Stomach (tissue), 9 donors: ENCODE results near the gene PCSK4. TPM values are rescaled to one million over a fixed set of nuclear protein-coding genes. Genes with fewer than 3 reads are reported as not detected.

Experiments
- DNase-seq, 2 donors: peaks; one replicate each; pipeline versions ENCODE4 v3.0.0 to v3.0.0-alpha.2; 2013 to 2019
- H3K27ac ChIP-seq, 5 donors: fragments of 200-600 bp in 4 of 5; sonication (generic) in 4 of 5; one replicate each; pipeline ENCODE4 v1.5.1; 2013 to 2019; ENCODE audit warnings: mild to moderate bottlenecking in 1 of 5, moderate library complexity in 1 of 5
- H3K27me3 ChIP-seq, 3 donors: fragments of 200-600 bp; sonication (generic); one replicate each; pipeline ENCODE4 v1.5.1; 2017 to 2019; ENCODE audit warnings: mixed run types in 1 of 3
- H3K36me3 ChIP-seq, 4 donors: fragments of 200-600 bp; sonication (generic); 1 replicate in 3 of 4; 2 replicates in 1 of 4; pipeline ENCODE4 v1.5.1; 2016 to 2019
- H3K4me1 ChIP-seq, 4 donors: fragments of 200-600 bp; sonication (generic); one replicate each; pipeline ENCODE4 v1.5.1; 2016 to 2019
- H3K4me3 ChIP-seq, 4 donors: fragments of 200-600 bp; sonication (generic) in 3 of 4; one replicate each; pipeline ENCODE4 v1.5.1; 2016 to 2019; ENCODE audit warnings: mild to moderate bottlenecking in 1 of 4
- H3K9me3 ChIP-seq, 4 donors: fragments of 200-600 bp; sonication (generic); one replicate each; pipeline ENCODE4 v1.5.1; 2016 to 2019
- EP300 ChIP-seq: sonication (generic); formaldehyde crosslinking; IDR thresholded peaks from one replicate; pipeline ENCODE4 v1.6.1; 2017; ENCODE audit warnings: antibody characterized with exemption
- POLR2A ChIP-seq, 4 donors: fragments of 450-650 bp; IDR thresholded peaks; one replicate each; pipeline ENCODE4 v1.6.1; 2016; ENCODE audit warnings: antibody characterized with exemption in 4 of 4, control low read depth in 2 of 4, mild to moderate bottlenecking in 1 of 4, moderate library complexity in 1 of 4
- POLR2AphosphoS5 ChIP-seq, 3 donors: sonication (generic); formaldehyde crosslinking; IDR thresholded peaks; one replicate each; pipeline ENCODE4 v1.6.1; 2016; ENCODE audit warnings: antibody characterized with exemption in 3 of 3
- WGBS, 5 donors: extraction: QIAGEN DNeasy Blood & Tissue Kit in 3 of 5; methylation state at CpG; one replicate each; pipeline versions ENCODE4 v1.1.5 to v1.1.7; 2013 to 2018; 5-methylcytosine and 5-hydroxymethylcytosine counted together
- intact Hi-C: fragments of 100-400 bp; cut with DNase I; formaldehyde crosslinking; loops from one replicate; pipeline ENCODE4 v1.15.1; 2023; ENCODE audit warnings: low total_unique reads
- polyA plus RNA-seq, 3 donors: library from polyadenylated mRNA; stranded (reverse); fragments of 200-250 nt; gene quantifications; one replicate each; pipeline ENCODE4 v1.2.3, GENCODE V29; 2013
- total RNA-seq, 5 donors: library from RNA; depleted of rRNA; stranded (reverse); fragments of >200 nt; gene quantifications; one replicate each; pipeline versions ENCODE4 v1.1.0 to v1.2.3, GENCODE V29; 2014 to 2016
- TF ChIP-seq, protein P1 (sequence below), 7 experiments: fragments of 450-650 bp in 4 of 7; fragments of 200-600 bp in 3 of 7; sonication (generic) in 3 of 7; IDR thresholded peaks; one replicate each; pipeline ENCODE4 v1.5.1; 2016 to 2019; ENCODE audit warnings: antibody characterized with exemption in 7 of 7, control low read depth in 2 of 7, mild to moderate bottlenecking in 1 of 7
- donor health status: healthy with polysubstance abuse.
- donor health status: Bipolar disorder and iron deficiency.
- donor health status: healthy.

PCSK4 gene
- total and polyA plus RNA-seq, 8 donors, result 1.7 to 26.8 (median 4.1) TPM; not detected in 2

DNA sequence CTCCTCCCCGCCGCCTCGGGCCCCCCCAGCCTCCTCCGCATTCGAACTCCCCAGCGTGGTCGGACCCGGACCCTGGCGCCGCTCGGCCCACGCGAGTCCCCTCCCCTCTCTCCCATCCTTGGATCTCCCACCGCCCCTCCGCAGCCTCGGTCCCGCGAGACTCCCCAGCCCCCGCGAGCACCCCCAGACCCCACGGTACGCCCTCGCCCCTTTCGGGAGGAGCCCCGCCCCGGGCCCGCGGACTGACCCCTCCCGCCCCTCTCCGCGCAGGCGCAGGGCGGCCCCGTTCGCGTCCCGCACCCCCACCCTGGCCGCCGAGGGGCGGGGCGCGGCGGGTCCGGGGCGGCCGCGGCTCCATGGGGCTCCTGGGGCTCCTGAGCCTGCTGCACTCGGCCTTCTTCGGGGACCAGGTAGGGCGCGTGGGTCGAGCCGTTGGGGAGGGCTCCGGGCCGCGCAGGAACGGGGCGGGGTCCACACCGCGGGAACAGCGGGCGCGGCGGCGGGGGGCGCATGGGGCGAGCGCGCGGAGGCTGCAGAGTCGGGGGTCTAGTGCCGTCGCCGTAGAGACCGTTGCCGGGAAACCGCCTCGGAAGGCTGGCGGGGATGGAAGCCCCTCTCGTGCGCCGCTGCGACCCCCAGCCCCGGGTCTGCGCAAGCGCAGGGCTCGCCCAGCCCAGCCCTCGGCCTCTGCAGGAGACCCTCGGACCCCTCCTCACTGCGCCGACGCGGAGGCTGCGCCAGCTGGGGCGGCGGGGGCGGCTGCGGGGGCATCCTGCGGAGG, 44.0 kb downstream of the PCSK4 start:
- H3K27ac ChIP-seq, result no peak overlapping the region
- H3K4me3 ChIP-seq, result peak overlapping the region; percentile 32 to 54 (median 34)
- H3K27me3 ChIP-seq, result peaks cover 36 to 61% (median 57%) of the 10 kb centered on the region in 3 donors
- H3K4me1 ChIP-seq, result peaks cover 22 to 46% (median 34%) of the 10 kb centered on the region in 4 donors
- TF ChIP-seq POLR2AphosphoS5 (IDR thresholded peaks at IDR 0.05), result no peak
- no peak for TF ChIP-seq EP300
- TF ChIP-seq, protein P1, sequence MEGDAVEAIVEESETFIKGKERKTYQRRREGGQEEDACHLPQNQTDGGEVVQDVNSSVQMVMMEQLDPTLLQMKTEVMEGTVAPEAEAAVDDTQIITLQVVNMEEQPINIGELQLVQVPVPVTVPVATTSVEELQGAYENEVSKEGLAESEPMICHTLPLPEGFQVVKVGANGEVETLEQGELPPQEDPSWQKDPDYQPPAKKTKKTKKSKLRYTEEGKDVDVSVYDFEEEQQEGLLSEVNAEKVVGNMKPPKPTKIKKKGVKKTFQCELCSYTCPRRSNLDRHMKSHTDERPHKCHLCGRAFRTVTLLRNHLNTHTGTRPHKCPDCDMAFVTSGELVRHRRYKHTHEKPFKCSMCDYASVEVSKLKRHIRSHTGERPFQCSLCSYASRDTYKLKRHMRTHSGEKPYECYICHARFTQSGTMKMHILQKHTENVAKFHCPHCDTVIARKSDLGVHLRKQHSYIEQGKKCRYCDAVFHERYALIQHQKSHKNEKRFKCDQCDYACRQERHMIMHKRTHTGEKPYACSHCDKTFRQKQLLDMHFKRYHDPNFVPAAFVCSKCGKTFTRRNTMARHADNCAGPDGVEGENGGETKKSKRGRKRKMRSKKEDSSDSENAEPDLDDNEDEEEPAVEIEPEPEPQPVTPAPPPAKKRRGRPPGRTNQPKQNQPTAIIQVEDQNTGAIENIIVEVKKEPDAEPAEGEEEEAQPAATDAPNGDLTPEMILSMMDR (IDR thresholded peaks at IDR 0.05), result no peak
- no peak for TF ChIP-seq POLR2A (IDR thresholded peaks at IDR 0.05)
- H3K9me3 ChIP-seq, result no peaks in the 10 kb centered on the region
- 0 to 2% (median 2%) methylated on average over 9 to 99 of the region's 99 CpGs for WGBS, 5 donors
- peak in 1 of 2 donors; percentile 79 for DNase-seq
- H3K36me3 ChIP-seq, result peaks cover 14 to 23% (median 22%) of the 10 kb centered on the region in 4 donors
- intact Hi-C loops, result no loop called here

DNA sequence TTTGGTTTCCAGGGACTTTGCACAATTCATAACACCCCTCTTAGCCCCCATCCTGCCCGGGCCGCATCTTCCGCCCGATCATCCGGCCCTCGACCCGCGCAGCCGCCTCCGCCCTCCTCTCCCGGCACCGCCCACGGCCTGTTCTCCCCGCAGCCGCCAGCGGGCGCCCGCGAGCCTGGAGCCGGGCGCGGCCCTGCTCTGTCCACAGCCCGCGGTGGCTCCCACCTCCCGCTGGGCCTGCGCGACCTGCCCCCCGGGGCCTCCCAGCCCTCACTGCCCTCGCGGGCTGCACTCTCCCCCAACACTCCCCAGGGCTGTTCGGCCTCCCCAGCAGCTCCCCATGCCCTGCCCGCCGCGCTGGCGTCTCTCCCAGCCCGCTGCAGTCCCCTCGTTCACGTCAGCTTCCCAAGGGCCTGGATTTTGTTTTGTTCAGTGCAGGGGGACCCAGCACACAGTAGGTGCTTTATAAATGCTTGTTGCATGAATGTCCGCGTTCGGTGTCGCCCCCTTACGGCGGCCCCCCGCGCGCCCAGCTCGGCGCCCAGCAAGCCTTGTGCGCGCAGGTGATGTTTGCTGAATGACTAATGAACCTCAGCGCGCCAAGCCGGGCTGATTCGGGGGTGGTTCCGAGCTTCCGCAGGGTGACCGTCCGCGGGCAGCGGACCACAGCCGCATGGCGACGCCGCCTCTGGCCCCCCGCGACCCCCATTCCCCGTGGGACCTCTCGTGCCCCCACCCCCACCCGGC, 44.8 kb downstream of the PCSK4 start:
- DNase-seq, result peak; percentile 77 to 91
- peak in 1 of 3 donors; percentile 26 for TF ChIP-seq POLR2AphosphoS5 (IDR thresholded peaks at IDR 0.05)
- TF ChIP-seq EP300, result no peak
- TF ChIP-seq POLR2A (IDR thresholded peaks at IDR 0.05), result no peak
- TF ChIP-seq, protein P1 (IDR thresholded peaks at IDR 0.05), result peak in 5 of 7 experiments; percentile 22 to 97 (median 93)
- Histone ChIP-seq H3K36me3 (peaks cover 22 to 31% (median 29%) of the 10 kb centered on the region in 4 donors), H3K4me1 (peaks cover 22 to 53% (median 39%) of the 10 kb centered on the region in 4 donors), H3K27ac (no peak overlapping the region), H3K9me3 (no peaks in the 10 kb centered on the region), H3K4me3 (peak overlapping the region; percentile 32 to 54 (median 34)), H3K27me3 (peaks cover 28 to 54% (median 49%) of the 10 kb centered on the region in 3 donors)
- 0 to 2% (median 1%) methylated on average over 34 to 70 of the region's 70 CpGs for WGBS, 5 donors
- intact Hi-C loops, result no loop called here

DNA sequence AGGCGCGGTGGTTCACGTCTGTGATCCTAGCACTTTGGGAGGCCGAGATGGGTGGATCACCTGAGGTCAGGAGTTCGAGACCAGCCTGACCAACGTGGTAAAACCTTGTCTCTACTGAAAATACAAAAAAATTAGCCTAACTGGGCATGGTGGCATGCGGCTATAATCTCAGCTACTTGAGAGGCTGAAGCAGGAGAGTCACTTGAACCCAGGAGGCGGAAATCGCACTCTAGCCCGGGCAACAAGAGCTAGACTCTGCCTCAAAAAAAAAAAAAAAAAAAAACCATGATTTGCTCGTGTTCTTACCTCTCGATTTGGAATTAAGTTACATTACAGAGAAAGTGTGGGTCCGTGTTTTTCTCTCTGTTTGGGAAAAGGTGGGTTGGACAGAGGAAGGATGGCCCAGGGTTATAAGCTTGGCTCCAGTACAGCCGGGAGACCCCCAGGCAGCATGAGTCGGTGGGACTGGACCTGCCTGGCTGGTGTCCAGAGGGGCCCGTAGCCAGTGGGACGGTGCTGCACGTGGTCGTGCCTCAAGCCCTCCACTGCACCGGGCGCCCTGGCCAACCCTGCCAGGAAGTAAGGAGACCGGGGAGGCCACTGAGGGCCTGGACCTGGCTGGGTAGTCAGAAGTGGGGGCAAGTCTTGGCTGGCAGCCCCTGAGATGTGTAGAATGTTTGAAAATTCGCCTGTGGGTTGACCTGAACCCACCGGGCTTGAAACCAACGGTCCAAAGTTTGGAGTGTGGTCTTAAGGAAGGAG, 48.3 kb downstream of the PCSK4 start:
- no peak for DNase-seq
- intact Hi-C loops, result no loop called here
- peaks cover 39 to 67% (median 48%) of the 10 kb centered on the region in 4 donors for H3K4me1 ChIP-seq

More for the DNA sequence above, 48.3 kb downstream of the PCSK4 start:
- H3K27ac ChIP-seq, result no peak overlapping the region
- H3K9me3 ChIP-seq, result no peaks in the 10 kb centered on the region
- H3K36me3 ChIP-seq, result peaks cover 31 to 42% (median 39%) of the 10 kb centered on the region in 4 donors
- whole genome bisulfite sequencing, 5 donors, result 85 to 89% (median 88%) methylated on average over 25 of the region's 25 CpGs
- H3K27me3 ChIP-seq, result peaks cover 14 to 19% (median 16%) of the 10 kb centered on the region in 3 donors
- TF ChIP-seq, protein P1 (IDR thresholded peaks at IDR 0.05), result no peak
- TF ChIP-seq POLR2A (IDR thresholded peaks at IDR 0.05) (no peak), EP300 (no peak), POLR2AphosphoS5 (IDR thresholded peaks at IDR 0.05) (no peak)
- H3K4me3 ChIP-seq, result no peak overlapping the region
